CD14-positive monocyte (primary cell): ENCODE results near the gene ZNF687. TPM values are rescaled to one million over a fixed set of nuclear protein-coding genes. Genes with fewer than 3 reads are reported as not detected.

Source experiments
- DNase-seq, 3 donors: peaks; one replicate each; pipeline ENCODE4 v3.0.0-alpha.2; 2011 to 2022
- H2AFZ ChIP-seq: 2 replicates; pipeline ENCODE4 v1.6.0; 2012; ENCODE audit warnings: mild to moderate bottlenecking, low read depth, low read length, inconsistent platforms; ENCODE audit not compliant: insufficient read depth, poor library complexity, severe bottlenecking
- H3K27ac ChIP-seq, 2 donors: 1 replicate in 1 of 2; 2 replicates in 1 of 2; pipeline ENCODE4 v1.5.1; 2012 to 2013; ENCODE audit warnings: low read length in 2 of 2, control low read depth in 1 of 2, inconsistent platforms in 1 of 2, low read depth in 1 of 2, mild to moderate bottlenecking in 1 of 2
- H3K27me3 ChIP-seq, 2 donors: one replicate each; pipeline versions ENCODE4 v1.6.0 to v1.6.1; 2011 to 2013; ENCODE audit warnings: low read length in 2 of 2; ENCODE audit not compliant: control insufficient read depth in 2 of 2, insufficient read depth in 2 of 2
- H3K36me3 ChIP-seq, 2 donors: replicated peaks in 1 of 2; 1 replicate in 1 of 2; 2 replicates in 1 of 2; pipeline versions ENCODE4 v1.5.1 to v1.6.1; 2012 to 2013; ENCODE audit warnings: low read length in 2 of 2, control low read depth in 1 of 2, inconsistent platforms in 1 of 2, mild to moderate bottlenecking in 1 of 2; ENCODE audit not compliant: insufficient read depth in 2 of 2, control insufficient read depth in 1 of 2
- H3K4me1 ChIP-seq, 2 donors: 1 replicate in 1 of 2; 2 replicates in 1 of 2; pipeline versions ENCODE4 v1.5.1 to v1.6.1; 2012 to 2013; ENCODE audit warnings: low read length in 2 of 2, control low read depth in 1 of 2, inconsistent platforms in 1 of 2, mild to moderate bottlenecking in 1 of 2, moderate library complexity in 1 of 2; ENCODE audit not compliant: insufficient read depth in 2 of 2, control insufficient read depth in 1 of 2
- H3K4me2 ChIP-seq: replicated peaks from 2 replicates; pipeline ENCODE3; 2012; ENCODE audit warnings: low read length, moderate library complexity, mild to moderate bottlenecking; ENCODE audit not compliant: poor library complexity, severe bottlenecking; ENCODE audit errors: extremely low read depth
- H3K4me3 ChIP-seq, 3 experiments: fragments of 200-600 bp in 1 of 3; sonication (generic) in 1 of 3; replicated peaks in 1 of 3; 1 replicate in 2 of 3; 2 replicates in 1 of 3; pipeline ENCODE4 v1.5.1; 2011 to 2013; ENCODE audit warnings: low read length in 3 of 3, mild to moderate bottlenecking in 3 of 3, control low read depth in 2 of 3, low read depth in 2 of 3, inconsistent platforms in 1 of 3, moderate library complexity in 1 of 3
- H3K79me2 ChIP-seq: 2 replicates; pipeline ENCODE4 v1.6.0; 2012; ENCODE audit warnings: mild to moderate bottlenecking, control low read depth, inconsistent platforms, low read length, moderate library complexity; ENCODE audit not compliant: insufficient read depth
- H3K9ac ChIP-seq: 2 replicates; pipeline ENCODE4 v1.6.0; 2017; ENCODE audit warnings: low read length, mild to moderate bottlenecking; ENCODE audit not compliant: insufficient read depth, poor library complexity, severe bottlenecking
- H3K9me3 ChIP-seq, 2 donors: replicated peaks in 1 of 2; 1 replicate in 1 of 2; 2 replicates in 1 of 2; pipeline versions ENCODE4 v1.5.1 to v1.6.1; 2012 to 2013; ENCODE audit warnings: low read length in 2 of 2, control low read depth in 1 of 2; ENCODE audit not compliant: control insufficient read depth in 1 of 2, insufficient read depth in 1 of 2
- H4K20me1 ChIP-seq: 2 replicates; pipeline ENCODE4 v1.6.0; 2012; ENCODE audit warnings: mild to moderate bottlenecking, low read length, control low read depth, moderate library complexity; ENCODE audit not compliant: insufficient read depth
- H3K27ac Mint-ChIP-seq, 7 donors: one replicate each; pipeline ENCODE4 v1.8.0; 2020; ENCODE audit warnings: mild to moderate bottlenecking in 7 of 7, mixed read lengths in 7 of 7, moderate library complexity in 6 of 7, inconsistent platforms in 2 of 7
- H3K27me3 Mint-ChIP-seq, 3 donors: one replicate each; pipeline ENCODE4 v1.8.0; 2021 to 2022; ENCODE audit warnings: low read depth in 3 of 3, mild to moderate bottlenecking in 3 of 3, mixed read lengths in 3 of 3, moderate library complexity in 3 of 3, inconsistent platforms in 1 of 3
- H3K36me3 Mint-ChIP-seq, 2 donors: one replicate each; pipeline ENCODE4 v1.8.0; 2020; ENCODE audit warnings: mixed read lengths in 2 of 2, inconsistent platforms in 1 of 2, mild to moderate bottlenecking in 1 of 2
- H3K4me1 Mint-ChIP-seq: one replicate; pipeline ENCODE4 v1.8.0; 2020; ENCODE audit warnings: mild to moderate bottlenecking, mixed read lengths
- H3K4me3 Mint-ChIP-seq, 2 donors: one replicate each; pipeline ENCODE4 v1.8.0; 2020; ENCODE audit warnings: mild to moderate bottlenecking in 2 of 2, mixed read lengths in 2 of 2, moderate library complexity in 1 of 2
- H3K9me3 Mint-ChIP-seq, 7 donors: one replicate each; pipeline ENCODE4 v1.8.0; 2020 to 2022; ENCODE audit warnings: mixed read lengths in 7 of 7, mild to moderate bottlenecking in 6 of 7, moderate library complexity in 6 of 7, inconsistent platforms in 2 of 7
- CTCF ChIP-seq: fragments of 200-600 bp; IDR thresholded peaks from one replicate; pipeline ENCODE4 v1.8.0; 2022; ENCODE audit warnings: antibody characterized with exemption, mild to moderate bottlenecking
- WGBS: methylation state at CpG from one replicate; pipeline ENCODE4 v1.1.5; 2013; ENCODE audit warnings: missing lambda C conversion rate; ENCODE audit not compliant: insufficient coverage; 5-methylcytosine and 5-hydroxymethylcytosine counted together
- intact Hi-C, 2 donors: fragments of 100-400 bp; cut with micrococcal nuclease; formaldehyde crosslinking; loops; one replicate each; pipeline versions ENCODE4 v1.15.0 to v1.15.1; 2023
- polyA plus RNA-seq, 3 donors: library from polyadenylated mRNA; depleted of rRNA in 1 of 3; unstranded in 2 of 3; stranded (reverse) in 1 of 3; fragments of 300-500 nt in 2 of 3; fragments of >200 nt in 1 of 3; fragmentation: Illumina TruSeq in 2 of 3; gene quantifications; 1 replicate in 2 of 3; 2 replicates in 1 of 3; pipeline ENCODE4 v1.2.3, GENCODE V29; 2012 to 2021

The ZNF687 gene
- polyA plus RNA-seq, 3 donors: 1.3 to 26.5 (median 1.8) TPM

GRCh38 chr1:151287767-151288500 is 5.8 kb downstream of the ZNF687 start:
- H3K79me2 ChIP-seq: peaks cover 68% of the 10 kb centered on the region
- H3K4me3 ChIP-seq: no peak overlapping the region
- H4K20me1 ChIP-seq: peaks cover 93% of the 10 kb centered on the region
- no peak overlapping the region for H3K27ac ChIP-seq
- no peak for DNase-seq
- H3K9me3 ChIP-seq: no peaks in the 10 kb centered on the region
- H3K4me1 Mint-ChIP-seq: peaks cover 29% of the 10 kb centered on the region
- TF ChIP-seq CTCF: no peak
- peaks cover 64 to 84% of the 10 kb centered on the region in 2 donors for H3K36me3 Mint-ChIP-seq
- H3K27ac Mint-ChIP-seq: no peak overlapping the region
- H3K9ac ChIP-seq: no peak overlapping the region
- peaks cover 22 to 30% of the 10 kb centered on the region in 2 donors for H3K4me1 ChIP-seq
- intact Hi-C loops: loop anchor here in 1 of 2 donors (10.0 kb wide), 1 partner anchor 177 kb away; no protein-coding TSS in a partner anchor
- 98% methylated on average over 21 of the region's 22 CpGs for WGBS
- no peak overlapping the region for H3K4me2 ChIP-seq
- H3K4me3 Mint-ChIP-seq: no peak overlapping the region
- H3K27me3 ChIP-seq: no peaks in the 10 kb centered on the region
- H3K36me3 ChIP-seq: peaks cover 75 to 81% of the 10 kb centered on the region in 2 donors
- no peak overlapping the region for H2AFZ ChIP-seq
- H3K27me3 Mint-ChIP-seq: peaks cover 0 to 1% (median 0%) of the 10 kb centered on the region in 3 donors
- H3K9me3 Mint-ChIP-seq: peaks cover 0 to 2% (median 0%) of the 10 kb centered on the region in 7 donors

GRCh38 chr1:151288502-151288901 is 6.4 kb downstream of the ZNF687 start:
- Histone ChIP-seq H3K9ac (no peak overlapping the region), H3K4me3 (no peak overlapping the region), H2AFZ (no peak overlapping the region), H3K9me3 (no peaks in the 10 kb centered on the region), H3K4me1 (peaks cover 16 to 25% of the 10 kb centered on the region in 2 donors), H3K79me2 (peaks cover 62% of the 10 kb centered on the region), H3K27ac (no peak overlapping the region), H3K27me3 (no peaks in the 10 kb centered on the region), H3K4me2 (no peak overlapping the region), H3K36me3 (peaks cover 81 to 87% of the 10 kb centered on the region in 2 donors), H4K20me1 (peaks cover 97% of the 10 kb centered on the region)
- Mint-ChIP-seq H3K4me3 (no peak overlapping the region), H3K9me3 (peaks cover 0 to 2% (median 0%) of the 10 kb centered on the region in 7 donors), H3K27ac (peak overlapping the region in 1 of 7 donors; percentile 76), H3K36me3 (peaks cover 69 to 90% of the 10 kb centered on the region in 2 donors), H3K27me3 (peaks cover 0 to 1% (median 0%) of the 10 kb centered on the region in 3 donors), H3K4me1 (peaks cover 24% of the 10 kb centered on the region)
- intact Hi-C loops: loop anchor here in 1 of 2 donors (10.0 kb wide), 1 partner anchor 176 kb away; no protein-coding TSS in a partner anchor
- DNase-seq: no peak
- TF ChIP-seq CTCF: no peak
- WGBS: 95% methylated on average over 14 of the region's 14 CpGs
